SU-DHL-6 (cell line): ENCODE results near the gene ZDHHC19.

ENCODE experiments used
- H2AFZ ChIP-seq: fragments of 200-600 bp; sonication (generic); 2 replicates; pipeline ENCODE4 v1.6.1; 2014; ENCODE audit warnings: low read depth, mild to moderate bottlenecking, moderate library complexity, mixed read lengths, antibody characterized with exemption, low read length; ENCODE audit not compliant: severe bottlenecking
- H3F3A ChIP-seq: fragments of 200-600 bp; shearing (Covaris generic); 2 replicates; pipeline ENCODE4 v1.6.0; 2016; ENCODE audit warnings: antibody characterized with exemption, mild to moderate bottlenecking; ENCODE audit not compliant: insufficient read depth
- H3K27ac ChIP-seq: fragments of 200-600 bp; sonication (generic); 2 replicates; pipeline ENCODE4 v1.5.1; 2016; ENCODE audit warnings: low read depth, mild to moderate bottlenecking, low read length, moderate library complexity, mixed read lengths
- H3K27me3 ChIP-seq: fragments of 200-600 bp; sonication (generic), shearing (Covaris generic); 2 replicates; pipeline ENCODE4 v1.6.0; 2014; ENCODE audit warnings: mild to moderate bottlenecking, low read length
- H3K36me3 ChIP-seq: fragments of 200-600 bp; sonication (generic); 2 replicates; pipeline ENCODE4 v1.6.1; 2014; ENCODE audit warnings: mild to moderate bottlenecking, low read length, mixed read lengths
- H3K4me2 ChIP-seq: fragments of 300-600, 200-600 bp; shearing (Covaris generic), sonication (generic); 2 replicates; pipeline ENCODE4 v1.6.0; 2014; ENCODE audit warnings: low read length, low read depth, mild to moderate bottlenecking; ENCODE audit not compliant: poor library complexity, severe bottlenecking
- H3K4me3 ChIP-seq: fragments of 200-600 bp; sonication (generic); 2 replicates; pipeline ENCODE4 v1.5.1; 2014; ENCODE audit warnings: antibody characterized with exemption, low read length, mild to moderate bottlenecking, mixed read lengths; ENCODE audit not compliant: insufficient read depth, poor library complexity, severe bottlenecking
- H3K79me2 ChIP-seq: fragments of 200-600 bp; sonication (generic); 2 replicates; pipeline ENCODE4 v1.6.1; 2014; ENCODE audit warnings: mild to moderate bottlenecking, low read length, moderate library complexity; ENCODE audit not compliant: insufficient read depth
- H3K9ac ChIP-seq: fragments of 200-600 bp; sonication (generic); 2 replicates; pipeline ENCODE4 v1.7.0; 2014; ENCODE audit warnings: mild to moderate bottlenecking, low read length
- H3K9me2 ChIP-seq: fragments of 200-600 bp; sonication (generic); replicated peaks from 2 replicates; pipeline ENCODE4 v1.6.1; 2014; ENCODE audit warnings: low read length; ENCODE audit not compliant: insufficient read depth
- H3K9me3 ChIP-seq: fragments of 200-600 bp; sonication (generic); 2 replicates; pipeline ENCODE4 v1.6.1; 2014; ENCODE audit warnings: low read length, mixed read lengths; ENCODE audit not compliant: insufficient read depth
- H4K20me1 ChIP-seq: fragments of 200-600 bp; sonication (generic); 2 replicates; pipeline ENCODE4 v1.6.1; 2014; ENCODE audit warnings: low read depth, mild to moderate bottlenecking, antibody characterized with exemption, low read length, moderate library complexity, mixed read lengths
- EZH2phosphoT487 ChIP-seq: fragments of 200-600 bp; sonication (generic), shearing (Covaris generic); conservative IDR thresholded peaks from 2 replicates; pipeline ENCODE4 v1.6.1; 2018; ENCODE audit warnings: mild to moderate bottlenecking, antibody characterized with exemption, low read length, moderate library complexity, mixed read lengths
- TF ChIP-seq, protein P1 (sequence below): fragments of 200-600 bp; sonication (generic); IDR thresholded peaks from one replicate; pipeline ENCODE4 v1.5.1; 2017; ENCODE audit warnings: antibody characterized with exemption, mild to moderate bottlenecking, low read length, moderate library complexity; ENCODE audit not compliant: insufficient read depth, poor library complexity, severe bottlenecking

The ZDHHC19 gene

DNA sequence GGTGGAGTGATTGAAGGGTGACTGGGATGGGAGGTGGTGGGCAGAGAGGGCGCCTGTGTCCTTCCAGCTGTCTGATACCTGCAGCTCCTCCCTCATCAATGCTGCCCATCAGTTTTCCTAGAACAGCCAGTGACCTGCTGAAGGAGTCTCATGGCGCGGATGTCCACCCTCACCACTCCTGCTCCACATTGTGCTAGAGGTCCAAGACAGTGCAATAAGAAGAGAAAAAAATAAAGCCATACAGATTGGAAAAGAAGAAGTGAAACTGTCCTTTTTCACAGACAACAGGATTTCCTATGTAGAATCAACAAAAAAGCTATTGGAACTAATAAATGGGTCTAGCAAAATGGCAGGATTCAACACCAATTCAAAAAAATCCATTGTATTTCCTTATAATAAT lies 7.4 kb downstream of the ZDHHC19 start:
- Histone ChIP-seq H3K36me3 (no peaks in the 10 kb centered on the region), H3K79me2 (no peaks in the 10 kb centered on the region), H3K9me2 (no peaks in the 10 kb centered on the region), H3K9ac (no peak overlapping the region), H4K20me1 (no peaks in the 10 kb centered on the region), H3K27ac (no peak overlapping the region), H3K4me3 (no peak overlapping the region), H2AFZ (no peak overlapping the region), H3K27me3 (no peaks in the 10 kb centered on the region), H3K4me2 (no peak overlapping the region), H3F3A (no peaks in the 10 kb centered on the region), H3K9me3 (no peaks in the 10 kb centered on the region)
- no peak for TF ChIP-seq EZH2phosphoT487
- TF ChIP-seq, protein P1, sequence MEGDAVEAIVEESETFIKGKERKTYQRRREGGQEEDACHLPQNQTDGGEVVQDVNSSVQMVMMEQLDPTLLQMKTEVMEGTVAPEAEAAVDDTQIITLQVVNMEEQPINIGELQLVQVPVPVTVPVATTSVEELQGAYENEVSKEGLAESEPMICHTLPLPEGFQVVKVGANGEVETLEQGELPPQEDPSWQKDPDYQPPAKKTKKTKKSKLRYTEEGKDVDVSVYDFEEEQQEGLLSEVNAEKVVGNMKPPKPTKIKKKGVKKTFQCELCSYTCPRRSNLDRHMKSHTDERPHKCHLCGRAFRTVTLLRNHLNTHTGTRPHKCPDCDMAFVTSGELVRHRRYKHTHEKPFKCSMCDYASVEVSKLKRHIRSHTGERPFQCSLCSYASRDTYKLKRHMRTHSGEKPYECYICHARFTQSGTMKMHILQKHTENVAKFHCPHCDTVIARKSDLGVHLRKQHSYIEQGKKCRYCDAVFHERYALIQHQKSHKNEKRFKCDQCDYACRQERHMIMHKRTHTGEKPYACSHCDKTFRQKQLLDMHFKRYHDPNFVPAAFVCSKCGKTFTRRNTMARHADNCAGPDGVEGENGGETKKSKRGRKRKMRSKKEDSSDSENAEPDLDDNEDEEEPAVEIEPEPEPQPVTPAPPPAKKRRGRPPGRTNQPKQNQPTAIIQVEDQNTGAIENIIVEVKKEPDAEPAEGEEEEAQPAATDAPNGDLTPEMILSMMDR = no peak

DNA sequence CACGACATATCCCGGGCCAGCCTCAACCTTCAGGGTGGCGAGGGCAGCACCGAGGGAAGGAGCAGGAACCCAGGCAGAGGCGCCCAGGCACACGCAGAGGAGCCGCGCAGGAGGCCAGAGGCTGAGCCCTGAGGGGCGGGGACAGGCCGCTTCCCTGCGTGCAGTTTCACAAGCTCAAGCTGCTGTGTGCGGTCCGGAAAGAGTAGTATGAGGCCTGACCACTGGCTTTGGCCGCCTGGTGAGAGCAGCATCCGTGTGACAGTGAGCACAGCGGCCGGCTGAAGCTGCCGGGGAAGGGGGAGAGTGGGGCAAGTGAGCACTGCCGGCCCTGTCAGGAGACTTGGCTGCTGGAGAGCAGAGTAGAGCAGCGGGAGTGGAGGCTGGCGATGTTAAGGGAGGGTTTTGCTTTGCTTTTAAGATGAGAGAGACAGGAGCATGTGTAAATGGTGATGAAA lies 8.7 kb downstream of the ZDHHC19 start:
- H3K27me3 ChIP-seq = no peaks in the 10 kb centered on the region
- H3K9ac ChIP-seq = no peak overlapping the region
- H3K9me3 ChIP-seq = no peaks in the 10 kb centered on the region
- no peak for TF ChIP-seq EZH2phosphoT487
- TF ChIP-seq, protein P1 = no peak
- H3K27ac ChIP-seq = no peak overlapping the region
- H3F3A ChIP-seq = no peaks in the 10 kb centered on the region
- H3K79me2 ChIP-seq = no peaks in the 10 kb centered on the region
- H3K9me2 ChIP-seq = no peaks in the 10 kb centered on the region
- H3K4me2 ChIP-seq = no peak overlapping the region
- H3K36me3 ChIP-seq = no peaks in the 10 kb centered on the region
- no peak overlapping the region for H2AFZ ChIP-seq
- no peaks in the 10 kb centered on the region for H4K20me1 ChIP-seq
- no peak overlapping the region for H3K4me3 ChIP-seq

DNA sequence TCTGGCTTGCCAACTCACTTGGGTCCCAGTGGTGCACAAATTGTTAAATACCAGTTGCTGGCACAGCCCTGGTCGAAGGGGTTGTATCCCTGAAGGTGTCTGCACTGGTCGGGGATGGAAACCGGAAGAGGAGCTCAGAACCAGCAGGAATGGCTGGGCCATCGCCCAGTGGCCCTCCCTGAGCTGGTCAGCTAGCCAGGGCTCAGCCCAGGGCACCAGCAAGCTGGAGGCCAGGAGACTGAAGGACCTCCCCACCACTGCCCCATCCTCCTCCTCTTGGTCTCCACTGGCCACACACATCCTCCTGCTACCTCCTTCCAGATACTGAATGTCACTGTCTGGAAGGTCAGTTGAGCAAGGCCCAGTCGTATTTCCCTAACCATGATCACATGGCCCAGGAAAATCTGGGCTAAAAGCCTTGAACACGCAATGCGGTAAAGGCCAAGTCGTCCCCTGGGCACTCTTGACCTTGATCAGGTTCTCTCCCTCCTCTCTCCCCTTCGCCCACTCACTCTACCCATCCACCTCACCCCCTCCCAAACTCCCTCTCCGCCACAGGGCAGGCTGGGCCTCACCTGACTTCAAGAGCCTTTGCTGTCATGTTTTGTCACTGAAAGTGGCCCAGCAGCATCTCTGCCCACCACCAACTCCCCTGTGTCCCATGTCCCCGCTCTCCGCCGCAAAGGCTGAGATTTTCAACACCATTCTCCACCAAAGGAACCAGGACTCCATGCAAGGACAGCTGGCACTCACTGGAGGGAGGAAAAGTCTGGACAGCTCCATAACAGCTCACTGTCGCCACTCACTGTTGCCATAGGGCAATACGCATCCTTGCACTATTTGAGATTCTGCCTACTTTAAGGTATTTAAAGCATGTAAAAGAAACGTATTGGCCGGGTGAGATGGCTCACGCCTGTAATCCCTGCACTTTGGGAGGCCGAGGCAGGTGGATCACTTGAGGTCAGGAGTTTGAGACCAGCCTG lies 12.1 kb downstream of the ZDHHC19 start:
- Histone ChIP-seq H3K9me3 (no peaks in the 10 kb centered on the region), H3K36me3 (no peaks in the 10 kb centered on the region), H3F3A (no peaks in the 10 kb centered on the region), H3K4me3 (no peak overlapping the region), H4K20me1 (no peaks in the 10 kb centered on the region), H3K4me2 (no peak overlapping the region), H3K79me2 (no peaks in the 10 kb centered on the region), H3K9ac (no peak overlapping the region), H3K9me2 (no peaks in the 10 kb centered on the region), H3K27ac (no peak overlapping the region), H2AFZ (no peak overlapping the region), H3K27me3 (no peaks in the 10 kb centered on the region)
- TF ChIP-seq, protein P1 = no peak
- no peak for TF ChIP-seq EZH2phosphoT487
